IgD-negative memory B cell (primary cell): ENCODE measurements around the gene TMEM209. TPM values are rescaled to one million over a fixed set of nuclear protein-coding genes. Genes with fewer than 3 reads are reported as not detected.
A peak's percentile ranks its signal among the peaks of the same experiment; 100 is the strongest.
"Not testable (repeated sequence)": the region's sequence is repeated elsewhere in the genome, so short reads cannot be mapped to it uniquely, and the experiment has no call there.

ENCODE experiments used
- H3K27ac Mint-ChIP-seq, 3 donors: one replicate each; pipeline ENCODE4 v1.8.0; 2020 to 2022; ENCODE audit warnings: mild to moderate bottlenecking in 3 of 3, mixed read lengths in 3 of 3, moderate library complexity in 1 of 3
- H3K27me3 Mint-ChIP-seq: one replicate; pipeline ENCODE4 v1.8.0; 2021; ENCODE audit warnings: mixed read lengths
- H3K36me3 Mint-ChIP-seq: one replicate; pipeline ENCODE4 v1.8.0; 2020; ENCODE audit warnings: mild to moderate bottlenecking, mixed read lengths
- H3K4me1 Mint-ChIP-seq, 3 donors: one replicate each; pipeline ENCODE4 v1.8.0; 2020 to 2022; ENCODE audit warnings: mixed read lengths in 3 of 3, mild to moderate bottlenecking in 1 of 3
- H3K4me3 Mint-ChIP-seq, 4 donors: one replicate each; pipeline ENCODE4 v1.8.0; 2020 to 2022; ENCODE audit warnings: mild to moderate bottlenecking in 4 of 4, mixed read lengths in 4 of 4, moderate library complexity in 3 of 4
- H3K9me3 Mint-ChIP-seq, 3 donors: one replicate each; pipeline ENCODE4 v1.8.0; 2020 to 2021; ENCODE audit warnings: mixed read lengths in 3 of 3, mild to moderate bottlenecking in 1 of 3
- polyA plus RNA-seq: library from polyadenylated mRNA; unstranded; fragments of 300-500 nt; fragmentation: Illumina TruSeq; gene quantifications from one replicate; pipeline ENCODE4 v1.2.3, GENCODE V29; 2021

Gene TMEM209
- polyA plus RNA-seq, 1 donor from 2014 or later = 39.0 TPM

DNA sequence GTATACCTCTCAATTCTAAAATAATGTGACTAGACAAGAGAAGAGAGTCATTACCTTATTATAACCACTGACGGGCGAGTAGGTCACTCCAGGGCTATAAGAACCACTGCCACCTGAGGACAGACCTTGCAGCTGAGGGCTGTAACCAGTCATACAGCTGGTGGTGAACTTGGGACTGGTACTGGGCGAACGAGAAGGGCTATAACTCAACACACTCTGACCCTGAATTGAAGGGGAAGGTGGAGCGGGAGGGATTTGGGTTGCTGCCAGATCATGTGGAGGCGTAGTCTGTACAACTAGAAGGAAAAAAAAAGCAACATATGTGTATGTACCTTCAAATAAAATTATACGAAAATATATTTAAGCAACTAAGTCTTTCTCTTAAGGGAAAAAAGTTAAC lies 3.4 kb downstream of the TMEM209 start:
- Mint-ChIP-seq H3K9me3 (no peaks in the 10 kb centered on the region), H3K27ac (no peak overlapping the region), H3K4me3 (peak overlapping the region in 2 of 4 donors; percentile 23 to 75), H3K27me3 (no peaks in the 10 kb centered on the region), H3K4me1 (peaks cover 10 to 19% (median 17%) of the 10 kb centered on the region in 3 donors), H3K36me3 (peaks cover 8% of the 10 kb centered on the region)

DNA sequence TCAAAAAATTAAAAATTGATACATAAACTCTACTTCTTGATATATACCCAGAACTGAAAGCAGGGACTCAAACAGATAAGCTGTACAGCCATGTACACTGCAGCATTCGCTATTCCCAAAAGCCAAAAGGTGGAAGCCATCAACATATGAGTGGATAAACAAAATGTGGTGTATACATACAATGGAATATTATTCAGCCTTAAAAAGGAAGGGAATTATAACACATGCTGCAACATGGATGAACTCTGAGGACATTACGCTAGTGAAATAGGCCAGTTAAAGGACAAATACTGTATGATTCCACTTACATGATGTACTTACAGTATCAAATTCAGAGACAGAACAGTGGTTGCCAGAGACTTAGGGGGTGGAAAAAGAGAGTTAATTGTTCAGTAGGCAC lies 8.1 kb downstream of the TMEM209 start:
- no peak overlapping the region for H3K4me3 Mint-ChIP-seq
- H3K9me3 Mint-ChIP-seq = no peaks in the 10 kb centered on the region
- no peaks in the 10 kb centered on the region for H3K27me3 Mint-ChIP-seq
- peaks cover 8% of the 10 kb centered on the region for H3K36me3 Mint-ChIP-seq
- H3K4me1 Mint-ChIP-seq = peaks cover 4 to 8% (median 7%) of the 10 kb centered on the region in 3 donors
- H3K27ac Mint-ChIP-seq = no peak overlapping the region

DNA sequence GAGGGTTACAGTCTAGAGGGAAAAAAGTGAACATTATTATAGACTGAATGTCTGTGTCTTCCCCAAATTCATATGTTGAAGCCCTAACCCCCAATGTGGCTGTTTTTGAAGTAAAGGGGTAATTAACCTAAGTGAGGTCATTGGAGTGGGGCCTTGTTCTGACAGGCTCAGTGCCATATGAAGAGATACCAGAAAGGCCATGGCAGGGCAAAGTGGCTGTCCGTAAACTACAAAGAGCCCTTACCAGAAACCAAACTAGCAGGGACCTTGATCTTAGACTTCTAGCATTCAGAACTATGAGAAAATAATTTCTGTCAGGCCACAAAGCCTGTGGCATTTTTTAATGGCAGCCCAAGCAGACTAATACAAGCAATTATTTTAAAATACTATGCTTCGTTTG lies 8.7 kb downstream of the TMEM209 start:
- H3K4me1 Mint-ChIP-seq = peaks cover 4% of the 10 kb centered on the region in 3 donors
- no peaks in the 10 kb centered on the region for H3K9me3 Mint-ChIP-seq
- H3K4me3 Mint-ChIP-seq = no peak overlapping the region
- H3K27ac Mint-ChIP-seq = peak overlapping the region in 1 of 3 donors; percentile 1
- no peaks in the 10 kb centered on the region for H3K27me3 Mint-ChIP-seq
- peaks cover 4% of the 10 kb centered on the region for H3K36me3 Mint-ChIP-seq

DNA sequence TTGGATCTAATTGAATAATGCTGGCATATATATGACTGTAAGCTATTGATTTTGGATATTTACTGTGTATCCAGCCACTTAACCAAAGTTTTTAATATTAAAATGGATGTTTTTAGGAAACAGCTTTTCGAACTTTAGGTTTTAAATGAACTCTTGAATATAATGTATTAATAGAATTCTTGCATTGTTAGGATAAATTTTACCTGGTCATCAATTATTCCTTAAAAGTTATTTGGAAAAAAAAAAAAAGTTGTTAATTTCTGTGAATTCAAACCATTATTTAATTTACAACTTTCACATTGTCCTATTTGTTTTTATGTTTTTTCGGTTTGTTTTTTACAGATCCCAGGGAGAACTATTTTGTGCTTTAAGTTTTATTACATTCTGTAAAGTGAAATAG lies 9.8 kb downstream of the TMEM209 start:
- Mint-ChIP-seq H3K4me3 (no peak overlapping the region), H3K9me3 (no peaks in the 10 kb centered on the region), H3K36me3 (peaks cover 2% of the 10 kb centered on the region), H3K4me1 (peaks cover 0 to 7% (median 4%) of the 10 kb centered on the region in 3 donors), H3K27ac (no peak overlapping the region), H3K27me3 (no peaks in the 10 kb centered on the region)

DNA sequence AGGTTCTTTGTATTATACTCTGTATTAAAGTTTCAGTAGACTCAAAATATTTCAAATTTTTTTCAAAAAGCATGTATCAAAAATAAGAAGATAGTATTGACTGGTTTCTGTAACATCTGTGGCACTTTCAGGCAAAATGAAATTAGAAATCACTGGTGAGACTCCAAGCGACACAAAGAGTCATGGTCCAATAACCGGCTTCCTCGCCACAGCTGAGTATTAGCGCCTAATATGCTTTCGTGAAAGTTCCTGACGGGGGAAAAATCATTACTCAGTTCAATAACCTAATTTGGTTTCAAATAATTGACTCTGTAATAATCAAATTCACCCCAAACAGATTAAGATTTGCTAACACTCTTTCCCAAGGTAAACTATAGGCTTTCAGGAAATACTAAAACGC lies 13.4 kb downstream of the TMEM209 start:
- H3K4me1 Mint-ChIP-seq = peaks cover 1 to 7% (median 6%) of the 10 kb centered on the region in 3 donors
- no peak overlapping the region for H3K27ac Mint-ChIP-seq
- no peaks in the 10 kb centered on the region for H3K27me3 Mint-ChIP-seq
- H3K9me3 Mint-ChIP-seq = no peaks in the 10 kb centered on the region
- peaks cover 7% of the 10 kb centered on the region for H3K36me3 Mint-ChIP-seq
- H3K4me3 Mint-ChIP-seq = peak overlapping the region in 2 of 4 donors; percentile 14 to 19

DNA sequence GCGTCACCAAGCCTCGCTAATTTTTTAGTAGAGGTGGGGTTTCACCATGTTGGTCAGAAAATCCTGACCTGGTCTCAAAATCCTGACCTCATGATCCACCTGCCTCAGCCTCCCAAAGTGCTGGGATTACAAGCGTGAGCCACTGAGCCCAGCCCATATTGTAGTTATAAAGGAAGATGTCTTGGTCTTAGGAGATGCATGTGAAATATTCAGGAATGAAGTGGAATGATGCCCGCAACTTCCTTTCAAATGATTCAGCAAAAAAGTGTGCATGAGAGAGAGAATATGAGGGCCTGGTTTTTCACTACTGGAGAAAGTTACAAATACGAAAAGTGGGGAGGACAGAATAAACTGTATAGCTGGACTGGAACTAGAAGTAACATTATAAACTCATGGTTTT lies 15.9 kb downstream of the TMEM209 start:
- Mint-ChIP-seq H3K27me3 (no peaks in the 10 kb centered on the region), H3K27ac (no peak overlapping the region), H3K4me3 (no peak overlapping the region), H3K4me1 (peaks cover 1 to 6% (median 6%) of the 10 kb centered on the region in 3 donors), H3K9me3 (no peaks in the 10 kb centered on the region), H3K36me3 (peaks cover 7% of the 10 kb centered on the region)

DNA sequence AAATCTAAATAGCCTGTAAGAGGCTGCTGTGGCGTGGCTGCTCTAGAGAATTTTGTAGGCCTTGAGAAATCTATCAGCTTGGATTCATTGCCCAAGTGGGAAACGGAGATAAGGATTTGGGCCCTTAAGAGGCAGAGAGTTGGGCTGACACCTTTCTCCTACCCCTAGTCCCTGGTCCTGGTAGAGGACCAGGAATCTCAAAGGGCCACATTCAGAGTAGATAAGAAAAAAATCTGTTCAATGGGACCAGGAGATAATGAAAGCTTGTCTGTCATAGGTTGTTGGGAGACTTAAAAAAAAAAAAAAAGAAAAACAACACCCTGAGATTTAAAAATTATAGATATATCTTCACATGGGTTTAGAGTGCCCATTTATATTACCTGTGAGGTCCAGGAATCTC lies 17.8 kb downstream of the TMEM209 start:
- Mint-ChIP-seq H3K9me3 (no peaks in the 10 kb centered on the region), H3K4me1 (peaks cover 1 to 8% (median 6%) of the 10 kb centered on the region in 3 donors), H3K4me3 (no peak overlapping the region), H3K27me3 (no peaks in the 10 kb centered on the region), H3K27ac (no peak overlapping the region), H3K36me3 (peaks cover 7% of the 10 kb centered on the region)

DNA sequence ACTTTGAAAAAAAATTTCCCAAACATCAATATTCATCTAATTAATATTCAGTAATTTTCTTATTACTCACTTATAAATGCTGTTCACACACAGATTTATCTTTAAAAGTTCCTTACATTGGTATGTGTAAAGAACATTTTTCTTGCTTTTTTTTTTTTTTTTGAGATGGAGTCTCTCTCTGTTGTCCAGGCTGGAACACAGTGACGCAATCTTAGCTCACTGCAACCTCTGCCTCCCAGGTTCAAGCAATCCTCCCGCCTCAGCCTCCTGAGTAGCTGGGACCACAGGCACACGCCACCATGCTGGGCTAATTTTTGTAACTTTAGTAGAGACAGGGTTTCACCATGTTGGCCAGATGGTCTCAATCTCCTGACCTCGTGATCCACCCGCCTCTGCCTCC lies 20.9 kb downstream of the TMEM209 start:
- H3K4me3 Mint-ChIP-seq, H3K4me1 Mint-ChIP-seq, H3K27me3 Mint-ChIP-seq, H3K9me3 Mint-ChIP-seq, H3K36me3 Mint-ChIP-seq, H3K27ac Mint-ChIP-seq: not testable (repeated sequence)

DNA sequence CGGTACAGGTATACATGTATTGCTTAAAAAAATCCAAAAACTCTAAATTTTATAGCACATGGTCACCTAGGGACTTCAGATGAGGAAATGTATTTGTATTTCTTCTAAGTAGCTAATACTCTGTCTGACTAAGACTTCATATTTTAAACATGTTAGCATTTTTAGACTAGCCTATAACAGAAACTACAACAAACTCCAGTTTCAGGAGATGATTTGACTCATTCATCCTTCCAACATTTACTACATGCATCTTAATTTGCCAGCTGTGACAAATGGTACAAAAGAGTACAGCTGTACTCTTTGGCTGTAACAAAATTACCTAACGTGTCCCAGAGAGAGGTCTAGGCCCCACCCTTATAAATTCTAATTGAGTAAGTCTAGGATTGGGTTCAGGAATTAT lies 22.2 kb downstream of the TMEM209 start:
- peaks cover 0 to 6% (median 2%) of the 10 kb centered on the region in 3 donors for H3K4me1 Mint-ChIP-seq
- H3K27ac Mint-ChIP-seq = no peak overlapping the region
- peaks cover 7% of the 10 kb centered on the region for H3K36me3 Mint-ChIP-seq
- H3K4me3 Mint-ChIP-seq = no peak overlapping the region
- H3K27me3 Mint-ChIP-seq = no peaks in the 10 kb centered on the region
- H3K9me3 Mint-ChIP-seq = no peaks in the 10 kb centered on the region

DNA sequence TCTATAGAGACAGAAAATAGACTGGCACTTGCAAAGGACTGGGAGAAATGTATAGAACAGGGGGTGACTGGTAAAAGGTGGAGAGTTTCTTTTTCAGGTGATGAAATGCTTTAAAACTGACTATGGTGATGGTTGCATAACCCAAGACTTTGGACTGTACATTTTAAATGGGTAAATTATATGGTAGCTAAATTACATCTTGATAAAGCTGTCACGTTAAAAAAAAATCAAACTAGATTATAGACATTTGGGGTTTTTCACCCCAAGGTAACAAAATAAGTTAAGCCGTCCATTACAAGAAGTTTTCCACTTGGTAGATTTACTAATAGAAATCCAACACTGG lies 24.0 kb downstream of the TMEM209 start:
- no peaks in the 10 kb centered on the region for H3K9me3 Mint-ChIP-seq
- H3K36me3 Mint-ChIP-seq = peaks cover 9% of the 10 kb centered on the region
- H3K27ac Mint-ChIP-seq = no peak overlapping the region
- peaks cover 0 to 4% (median 2%) of the 10 kb centered on the region in 3 donors for H3K4me1 Mint-ChIP-seq
- no peak overlapping the region for H3K4me3 Mint-ChIP-seq
- no peaks in the 10 kb centered on the region for H3K27me3 Mint-ChIP-seq

DNA sequence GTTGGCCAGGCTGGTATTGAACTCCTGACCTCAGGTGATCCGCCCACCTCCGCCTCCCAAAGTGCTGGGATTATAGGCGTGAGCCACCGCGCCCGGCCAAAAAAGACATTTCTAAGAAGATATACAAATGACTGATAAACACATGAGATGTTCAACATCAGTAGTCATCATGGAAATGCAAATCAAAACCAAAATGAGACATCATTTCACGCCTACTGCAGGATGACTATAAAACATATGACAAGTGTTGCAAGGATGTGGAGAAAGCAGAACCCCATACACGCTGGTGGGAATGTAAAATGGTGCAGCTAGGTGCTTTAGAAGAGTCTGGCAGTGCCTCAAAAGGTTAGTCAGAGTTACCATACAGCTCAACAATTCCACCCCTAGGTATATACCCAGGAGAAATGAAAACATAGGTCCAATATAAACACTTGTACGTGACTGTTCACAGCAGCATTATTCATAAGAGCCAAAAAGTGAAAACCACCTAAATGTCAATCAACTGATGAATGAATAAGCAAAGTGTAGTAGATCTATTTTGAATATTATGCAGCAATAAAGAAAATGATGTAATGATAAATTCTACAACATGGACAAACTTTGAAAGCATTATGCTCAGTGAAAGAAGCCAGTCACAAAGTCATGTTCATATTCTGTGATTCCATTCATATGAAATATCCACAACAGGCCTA lies 24.5 kb downstream of the TMEM209 start:
- peaks cover 0 to 4% (median 2%) of the 10 kb centered on the region in 3 donors for H3K4me1 Mint-ChIP-seq
- peak overlapping the region in 1 of 3 donors; percentile 45 for H3K27ac Mint-ChIP-seq
- no peaks in the 10 kb centered on the region for H3K9me3 Mint-ChIP-seq
- H3K36me3 Mint-ChIP-seq = peaks cover 9% of the 10 kb centered on the region
- H3K4me3 Mint-ChIP-seq = no peak overlapping the region
- H3K27me3 Mint-ChIP-seq = no peaks in the 10 kb centered on the region

DNA sequence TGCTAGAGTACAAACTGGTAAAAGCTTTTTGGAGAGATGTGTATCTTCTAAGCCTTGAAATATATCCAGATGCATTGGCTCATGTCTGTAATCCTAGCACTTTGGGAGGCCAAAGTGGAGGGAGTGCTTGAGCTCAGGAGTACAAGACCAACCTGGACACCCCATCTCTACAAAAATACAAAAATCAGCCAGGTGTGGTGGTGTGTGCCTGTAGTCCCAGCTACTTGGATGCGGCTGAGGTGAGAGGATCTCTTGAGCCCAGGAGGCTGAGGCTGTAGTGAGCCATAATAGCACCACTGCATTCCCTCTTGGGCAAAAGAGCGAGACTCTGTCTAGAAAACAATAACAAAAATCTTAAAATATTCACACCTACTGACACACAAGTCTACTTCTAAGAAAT lies 25.6 kb downstream of the TMEM209 start:
- Mint-ChIP-seq H3K36me3 (peaks cover 9% of the 10 kb centered on the region), H3K27ac (no peak overlapping the region), H3K27me3 (no peaks in the 10 kb centered on the region)

DNA sequence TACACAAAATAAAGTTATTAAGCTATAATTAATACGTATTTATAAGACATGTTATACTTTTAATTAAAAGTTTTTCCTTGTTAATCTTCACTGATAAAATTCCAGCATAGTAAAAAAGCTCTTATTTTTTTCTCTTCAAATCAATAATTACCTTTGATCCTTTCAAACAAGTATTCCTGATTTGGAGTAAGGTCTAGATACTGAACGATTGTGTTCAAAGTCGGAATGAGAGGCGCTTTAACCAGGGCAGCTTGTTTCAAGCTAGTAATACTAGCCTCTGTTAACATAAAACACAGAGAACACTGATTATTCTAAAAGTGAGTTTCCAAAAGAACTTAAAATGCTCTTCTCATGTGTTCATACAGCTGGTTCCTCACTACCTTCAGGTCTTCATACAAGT lies 27.0 kb downstream of the TMEM209 start:
- Mint-ChIP-seq H3K36me3 (peaks cover 14% of the 10 kb centered on the region), H3K27ac (no peak overlapping the region), H3K4me3 (no peak overlapping the region), H3K27me3 (no peaks in the 10 kb centered on the region), H3K4me1 (peaks cover 0 to 2% (median 2%) of the 10 kb centered on the region in 3 donors), H3K9me3 (no peaks in the 10 kb centered on the region)

More for the DNA sequence above, 25.6 kb downstream of the TMEM209 start:
- H3K4me3 Mint-ChIP-seq = no peak overlapping the region
- no peaks in the 10 kb centered on the region for H3K9me3 Mint-ChIP-seq
- peaks cover 0 to 4% (median 2%) of the 10 kb centered on the region in 3 donors for H3K4me1 Mint-ChIP-seq

DNA sequence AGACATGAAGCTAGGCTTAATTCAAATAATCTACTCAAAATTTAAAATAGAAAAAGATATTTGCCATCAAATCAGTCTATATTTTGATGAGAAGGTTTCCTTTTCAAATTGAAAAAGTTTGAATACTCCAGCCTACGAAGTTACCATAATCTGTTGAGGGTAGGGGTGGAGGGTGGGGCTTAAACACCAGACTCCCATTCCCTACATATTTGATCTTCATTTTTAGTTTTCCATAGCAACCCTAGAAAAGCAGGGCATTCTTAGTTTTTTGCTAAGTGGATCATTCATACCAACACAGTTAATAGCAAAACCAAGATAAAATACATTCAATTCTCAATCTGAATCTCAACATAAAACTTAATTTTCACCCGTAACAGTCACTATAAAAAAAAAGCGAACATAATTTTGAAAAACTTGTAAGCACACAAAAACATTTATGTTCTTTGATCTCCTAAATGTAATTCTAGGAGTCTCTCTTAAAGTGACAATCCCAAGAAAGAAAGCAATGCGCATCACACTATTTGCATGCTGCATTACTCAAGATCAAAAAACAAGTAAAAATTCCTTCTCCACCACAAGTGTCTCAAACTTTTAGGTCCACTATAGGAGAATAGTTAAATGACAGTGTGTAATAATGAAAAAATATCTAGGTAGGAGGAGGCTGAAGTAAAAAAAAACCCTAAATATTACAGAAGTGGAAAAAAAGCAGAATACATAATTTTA lies 30.8 kb downstream of the TMEM209 start:
- Mint-ChIP-seq H3K4me1 (peaks cover 0 to 1% (median 0%) of the 10 kb centered on the region in 3 donors), H3K27ac (no peak overlapping the region), H3K36me3 (peaks cover 14% of the 10 kb centered on the region), H3K27me3 (no peaks in the 10 kb centered on the region), H3K9me3 (no peaks in the 10 kb centered on the region), H3K4me3 (no peak overlapping the region)

DNA sequence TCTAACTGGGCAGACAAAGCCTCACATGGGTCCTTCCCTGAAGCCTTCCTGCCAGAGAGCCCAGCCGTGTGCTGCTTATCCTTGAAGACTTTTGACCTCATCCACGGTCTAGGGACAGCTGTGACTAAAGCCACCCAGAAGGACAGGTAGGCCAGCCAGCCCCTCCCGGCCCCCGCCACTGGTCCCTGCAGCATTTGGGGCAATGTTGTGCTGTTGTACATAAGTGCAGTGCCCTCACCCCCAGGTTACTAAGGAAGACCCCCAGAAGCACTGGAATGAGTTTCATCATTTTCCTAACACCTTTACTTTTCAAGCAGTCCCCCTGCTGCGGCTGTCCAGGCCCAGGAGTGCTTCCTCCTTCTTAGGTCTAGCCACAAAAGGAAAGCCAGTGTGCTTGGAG lies 43.0 kb downstream of the TMEM209 start:
- Mint-ChIP-seq H3K36me3 (peaks cover 19% of the 10 kb centered on the region), H3K4me1 (no peaks in the 10 kb centered on the region), H3K27me3 (no peaks in the 10 kb centered on the region), H3K27ac (no peak overlapping the region), H3K4me3 (no peak overlapping the region), H3K9me3 (peaks cover 0 to 4% (median 2%) of the 10 kb centered on the region in 3 donors)

DNA sequence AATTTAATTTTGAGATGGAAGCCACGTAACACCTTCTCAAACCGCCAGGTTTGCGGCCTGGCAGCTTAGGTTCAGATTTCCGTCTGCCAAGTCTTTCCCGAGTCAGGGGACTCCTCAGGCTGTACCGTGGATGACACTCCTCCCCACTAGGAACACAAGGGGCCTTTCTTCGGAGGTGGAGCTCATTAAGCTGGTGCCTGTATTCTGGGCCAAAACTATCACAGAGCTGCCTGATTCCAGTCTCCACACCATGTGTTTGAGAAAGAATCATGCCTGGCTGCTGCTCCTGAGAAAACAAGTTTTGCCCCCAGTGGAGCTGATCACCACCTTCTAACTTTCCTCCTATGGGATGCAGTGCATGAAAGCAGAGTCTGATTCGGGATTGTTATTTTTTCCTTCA lies 44.8 kb downstream of the TMEM209 start:
- Mint-ChIP-seq H3K27ac (no peak overlapping the region), H3K36me3 (peaks cover 17% of the 10 kb centered on the region), H3K27me3 (no peaks in the 10 kb centered on the region), H3K4me1 (no peaks in the 10 kb centered on the region), H3K9me3 (peaks cover 0 to 4% (median 2%) of the 10 kb centered on the region in 3 donors), H3K4me3 (no peak overlapping the region)
